SKM-1 (cell line): ENCODE results near the gene RILP.

Source experiments
- DNase-seq: peaks from one replicate; lab custom pipeline; 2025; ENCODE audit not compliant: unreplicated experiment; lab: John Stamatoyannopoulos, UW

The RILP gene

DNA sequence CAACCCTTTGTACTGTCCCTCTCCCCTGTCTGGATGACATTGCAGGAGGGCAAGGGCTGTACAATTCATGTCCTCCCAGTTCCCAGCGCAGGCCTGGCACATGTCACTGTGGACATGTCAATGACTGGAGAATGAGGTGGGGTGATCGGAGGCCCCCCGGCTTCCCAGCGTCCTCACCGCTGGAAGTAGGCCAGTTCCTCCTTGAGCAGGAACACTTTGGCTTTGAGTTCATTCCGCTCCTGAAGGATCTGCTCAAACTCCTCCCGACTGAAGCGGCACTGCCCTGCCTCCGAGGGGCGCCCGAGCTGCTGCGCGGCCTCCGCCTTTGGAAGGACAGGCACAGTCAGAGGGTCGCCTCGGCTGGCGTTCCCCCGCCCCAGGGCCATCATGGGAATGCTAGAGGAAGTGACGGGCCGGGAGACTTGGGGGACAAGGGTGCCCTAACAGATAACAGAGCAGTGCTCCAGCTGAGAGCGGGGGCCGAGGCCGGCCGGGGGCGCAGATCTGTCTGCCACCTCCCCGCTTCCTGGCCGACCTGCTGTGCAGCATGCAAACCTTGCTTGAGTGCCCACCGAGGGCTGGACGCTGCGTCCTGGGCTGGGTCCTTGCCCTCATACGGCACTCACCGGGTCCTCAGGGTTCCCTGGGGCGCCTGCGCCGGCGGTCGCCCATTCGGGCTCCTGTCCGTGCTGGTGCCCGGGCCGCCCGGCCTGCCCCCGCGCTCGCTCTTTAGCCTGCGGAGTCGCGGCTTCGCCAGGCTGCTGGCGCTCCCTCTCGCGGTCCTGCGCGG, 1.3 kb downstream of the RILP start:
- DNase-seq, result peak; percentile 38

DNA sequence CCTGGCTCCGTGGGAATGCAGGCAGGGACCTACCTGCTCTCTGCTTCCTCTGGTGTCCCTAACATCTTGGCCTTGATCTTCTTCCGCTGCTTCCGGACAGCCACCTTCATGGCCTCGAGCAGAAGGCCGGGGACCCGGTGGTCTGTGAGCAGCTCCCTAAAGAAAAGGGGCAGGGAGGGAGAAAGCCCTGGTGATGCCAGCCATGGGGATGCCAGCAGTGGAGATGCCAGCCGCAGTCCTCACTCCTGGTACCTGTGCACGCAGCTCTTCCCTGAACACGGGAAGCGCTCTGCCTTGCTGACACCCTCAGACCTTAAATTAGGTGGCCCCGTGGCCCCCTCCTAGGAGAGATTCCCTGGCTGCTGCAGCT, 1.9 kb downstream of the RILP start:
- no peak for DNase-seq

DNA sequence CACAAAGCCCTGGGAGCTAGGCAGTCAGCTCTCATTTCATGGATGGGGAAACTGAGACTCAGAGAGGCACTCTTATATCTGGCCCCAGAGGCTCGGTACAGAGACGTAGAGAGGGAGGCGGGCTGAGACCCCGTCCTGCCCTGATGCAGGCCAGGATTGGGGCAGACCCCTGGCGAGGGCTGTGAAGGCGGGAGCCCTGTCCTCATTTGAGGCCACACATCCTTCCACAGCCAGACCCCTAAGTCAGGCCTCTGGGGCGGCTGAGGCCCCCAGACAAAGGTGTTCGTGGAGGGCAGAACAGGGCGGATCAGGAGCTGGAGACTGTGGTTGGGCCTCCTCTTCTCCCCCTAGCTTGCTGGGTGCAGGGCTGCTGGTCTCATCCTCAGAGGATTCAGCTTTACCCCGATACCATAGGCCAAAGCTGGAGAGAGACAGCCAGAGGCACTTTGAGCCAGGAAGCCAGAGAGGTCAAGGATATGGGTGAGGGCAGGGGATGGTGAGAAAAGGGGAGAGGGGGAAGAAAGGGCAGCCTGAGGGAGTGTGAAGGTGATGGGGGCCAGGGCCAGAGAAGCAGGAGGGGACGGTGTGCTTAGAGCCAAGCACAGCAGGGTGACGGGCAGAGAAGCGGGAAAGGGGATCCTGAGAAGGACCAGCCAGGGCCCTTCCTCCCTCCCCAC, 3.3 kb downstream of the RILP start:
- no peak for DNase-seq

DNA sequence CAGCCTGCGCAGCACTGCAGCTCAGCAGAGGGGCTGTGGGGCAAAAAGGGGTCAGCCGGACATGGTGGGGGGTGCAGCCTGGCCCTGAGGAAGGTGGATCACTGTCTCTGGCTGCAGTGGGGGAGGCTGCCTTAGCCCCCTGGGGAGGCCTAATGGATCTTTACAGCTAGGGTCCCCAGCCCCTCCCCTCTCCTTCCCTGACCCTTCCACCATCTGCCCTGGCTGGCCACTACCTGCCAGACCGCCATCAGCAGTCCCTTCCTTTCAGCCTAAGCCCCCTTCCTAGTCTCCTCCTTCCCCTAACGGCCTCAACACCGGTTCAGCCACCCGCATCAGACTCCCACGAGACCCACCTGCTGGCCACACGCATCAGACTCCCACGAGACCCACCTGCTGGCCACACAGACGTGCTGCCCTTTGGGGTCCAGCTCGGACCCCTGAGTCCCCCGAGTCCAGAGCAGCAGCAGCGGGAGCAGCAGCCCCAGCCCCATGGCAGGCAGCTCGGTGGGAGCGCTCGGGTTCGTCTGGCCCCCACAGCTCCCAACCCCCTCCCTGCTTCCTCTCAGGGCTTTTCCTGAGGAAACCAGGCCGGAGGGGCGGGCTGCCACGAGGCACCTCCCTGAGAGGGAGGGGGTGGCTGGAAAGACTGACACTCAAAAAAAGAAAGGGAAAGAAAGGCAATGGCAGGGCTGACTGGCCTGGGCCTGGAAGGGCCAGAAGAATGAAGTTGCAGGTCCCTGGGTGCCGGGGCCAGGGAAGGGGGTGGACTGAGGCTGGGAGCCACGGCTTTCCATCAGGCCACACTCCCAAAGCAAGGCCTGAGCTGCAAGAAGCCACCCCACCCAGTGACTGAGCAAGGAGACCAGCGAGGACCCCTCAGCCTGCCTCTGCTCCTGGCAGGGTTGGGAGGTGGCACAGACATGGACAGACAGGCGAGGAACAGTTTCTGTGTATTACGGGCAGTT, 4.2 kb downstream of the RILP start, which contains the start of gene SCARF1:
SCARF1 (minus strand) TSS at position 526 of the 965 bp plus-strand sequence; CDS start at position 491, 35 bp downstream.
- no peak for DNase-seq

DNA sequence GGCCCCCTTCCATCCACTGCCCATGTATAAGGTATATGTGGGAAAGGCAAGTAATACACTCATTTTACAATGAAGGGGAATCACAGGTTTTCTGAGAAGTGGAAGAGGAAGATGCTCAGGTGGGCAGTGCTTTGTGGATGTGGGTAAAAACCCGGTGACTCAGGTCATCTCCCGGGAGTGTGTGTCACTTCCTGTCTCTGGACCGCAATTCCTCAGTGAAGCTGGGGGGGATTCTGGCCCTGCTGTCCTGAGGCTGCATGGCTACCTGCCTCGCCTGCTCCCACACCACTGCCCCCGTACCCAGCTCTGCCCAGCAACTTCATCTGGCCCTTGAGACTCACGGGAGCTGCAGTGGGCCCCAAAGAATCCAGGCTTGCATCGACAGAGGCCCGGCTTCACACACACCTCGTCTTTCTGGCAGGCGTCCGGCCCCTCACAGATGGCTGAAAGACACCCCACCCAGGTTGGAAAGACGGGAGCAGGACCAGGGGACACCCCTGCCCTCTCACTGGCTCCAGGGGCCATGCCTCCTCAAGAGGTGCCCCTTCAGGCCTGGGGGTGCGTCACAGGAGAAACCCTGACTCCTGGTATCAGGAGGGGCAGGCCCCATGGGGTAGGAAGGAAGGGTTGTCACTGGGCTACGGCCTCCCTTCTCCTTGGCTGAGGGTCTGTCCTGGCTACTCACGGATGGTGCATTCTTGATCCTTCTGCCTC, 5.0 kb downstream of the RILP start:
- DNase-seq, result no peak

DNA sequence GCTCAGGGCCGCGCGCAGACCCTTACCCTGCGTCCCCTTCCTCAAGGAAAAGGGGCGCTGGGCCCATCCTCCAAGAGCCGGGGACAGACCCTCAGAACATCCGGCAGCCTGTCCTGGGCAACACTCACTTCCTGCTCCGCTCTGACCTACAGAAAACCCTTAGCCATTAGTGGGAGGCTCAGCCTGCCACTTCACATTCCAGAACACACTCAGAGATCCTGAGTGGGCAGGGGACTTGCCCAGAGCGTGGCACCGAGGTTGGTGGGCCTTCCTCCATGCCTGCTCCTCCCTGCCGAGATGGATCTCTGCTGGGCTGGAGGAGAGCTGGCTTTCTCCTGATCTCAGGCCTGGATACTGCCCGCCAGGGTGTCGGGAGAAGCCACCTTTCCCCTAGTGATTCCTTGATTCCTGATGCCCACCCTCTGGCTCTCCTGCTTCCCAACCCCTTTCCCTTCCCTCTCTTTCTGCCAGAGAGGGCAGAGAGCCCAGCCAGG, 5.6 kb downstream of the RILP start:
- DNase-seq, result no peak

DNA sequence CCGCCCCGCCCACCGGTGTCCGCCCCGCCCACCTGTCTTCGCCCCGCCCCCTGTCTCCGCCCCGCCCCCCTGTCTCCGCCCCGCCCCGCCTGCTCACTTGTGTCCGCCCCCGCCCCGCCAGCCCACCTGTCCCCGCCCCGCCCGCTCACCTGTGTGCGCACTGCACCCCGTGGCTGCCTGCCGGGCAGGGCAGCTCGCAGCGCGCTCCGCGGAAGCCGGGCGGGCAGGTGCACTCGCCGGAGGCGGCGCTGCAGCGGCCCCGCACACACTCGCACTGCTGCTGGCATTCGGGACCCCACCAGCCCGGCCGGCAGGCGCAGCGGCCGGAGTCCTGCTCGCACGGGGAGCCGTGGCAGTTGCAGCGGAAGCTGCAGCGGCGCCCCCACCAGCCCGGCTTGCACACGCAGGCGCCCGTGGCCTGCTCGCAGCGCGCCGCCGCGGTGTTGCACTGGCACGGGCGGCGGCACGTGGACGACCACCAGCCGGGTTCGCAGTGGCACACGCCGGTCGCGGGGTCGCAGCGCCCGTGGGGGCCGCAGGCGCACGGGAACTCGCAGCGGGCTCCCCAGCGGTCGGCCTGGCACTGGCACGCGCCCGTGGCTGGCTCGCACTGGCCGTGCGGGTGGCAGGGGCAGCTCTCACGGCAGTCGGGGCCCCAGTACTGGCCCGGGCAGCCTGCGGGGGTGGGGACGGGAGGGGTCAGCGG, 6.2 kb downstream of the RILP start:
- no peak for DNase-seq

DNA sequence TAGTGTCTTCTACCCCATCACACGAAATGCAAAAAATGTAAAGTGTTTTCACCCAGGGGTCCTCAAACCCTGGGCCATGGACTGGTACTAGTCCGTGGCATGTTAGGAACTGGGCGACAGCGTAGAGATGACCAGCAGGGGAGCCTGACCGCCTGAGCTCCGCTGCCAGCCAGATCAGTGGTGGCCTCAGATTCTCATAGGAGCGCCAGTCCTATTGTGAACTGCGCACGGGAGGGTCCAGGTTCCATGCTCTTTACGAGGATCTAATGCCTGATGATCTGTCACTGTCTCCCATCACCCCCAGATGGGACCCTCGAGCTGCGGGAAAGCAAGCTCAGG, 8.6 kb downstream of the RILP start:
- no peak for DNase-seq

DNA sequence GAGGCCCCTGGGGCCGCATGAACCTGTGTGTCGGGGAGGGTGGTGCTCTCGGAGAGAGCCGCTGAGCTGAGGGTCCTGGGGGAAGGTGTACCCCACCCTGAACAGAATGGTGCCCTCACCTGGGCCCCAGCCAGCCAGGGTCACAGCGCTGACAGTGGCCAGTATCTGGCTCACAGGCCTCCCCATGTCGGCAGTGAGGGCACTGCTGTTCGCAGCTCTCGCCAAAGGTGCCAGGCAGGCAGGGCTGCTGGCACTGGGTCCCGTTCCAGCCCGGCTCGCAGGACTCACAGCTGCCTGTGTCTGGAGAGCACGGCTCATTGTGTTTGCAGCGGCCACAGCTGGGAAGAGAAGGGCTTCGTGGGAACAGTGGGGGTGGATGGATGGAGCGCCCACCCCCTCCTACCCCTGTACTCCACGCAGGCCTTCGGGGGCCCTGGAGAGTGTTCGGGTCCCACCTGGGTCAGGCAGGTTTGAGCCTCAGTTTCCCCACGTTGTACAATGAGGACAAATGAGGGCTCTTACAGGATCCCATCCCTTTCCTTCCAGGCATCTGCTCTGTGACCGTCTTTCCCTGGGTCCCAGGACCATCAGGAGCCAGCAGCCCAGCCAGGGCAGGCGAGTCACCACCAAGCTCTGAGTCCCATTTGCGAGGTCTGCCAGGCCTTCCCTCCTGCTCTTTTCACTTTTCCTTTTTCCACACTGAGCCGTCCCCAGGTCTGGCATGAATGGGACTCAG, 9.2 kb downstream of the RILP start:
- no peak for DNase-seq

DNA sequence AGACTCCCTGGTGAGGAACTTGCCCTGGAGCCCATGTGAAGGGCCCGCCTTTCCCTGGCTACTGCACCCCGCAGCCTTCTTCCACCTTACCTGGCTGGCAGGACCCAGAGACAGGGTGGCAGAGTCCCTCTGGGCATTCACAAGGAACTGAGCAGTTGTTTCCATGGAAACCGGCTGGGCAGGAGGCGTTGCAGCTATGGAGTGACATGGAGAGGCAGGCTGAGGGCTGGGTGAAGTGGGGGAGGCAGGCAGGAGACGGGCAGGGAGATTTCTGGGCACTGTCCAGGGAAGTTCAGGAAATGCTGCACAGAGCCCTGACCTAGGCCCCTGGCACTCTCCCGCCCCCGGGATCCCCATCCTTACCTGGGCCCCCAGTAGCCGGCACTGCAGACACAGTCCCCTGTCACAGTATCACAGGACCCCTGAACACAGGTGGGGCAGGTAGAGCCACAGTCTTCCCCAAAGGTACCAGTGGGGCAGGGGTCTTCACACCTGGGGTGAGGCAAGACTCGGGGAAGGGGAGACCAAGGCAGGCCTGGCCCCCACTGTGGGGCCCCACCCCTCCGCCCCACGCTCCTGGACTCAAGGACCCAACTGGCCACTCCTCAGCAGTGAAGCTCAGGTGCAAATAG, 10.0 kb downstream of the RILP start:
- no peak for DNase-seq

DNA sequence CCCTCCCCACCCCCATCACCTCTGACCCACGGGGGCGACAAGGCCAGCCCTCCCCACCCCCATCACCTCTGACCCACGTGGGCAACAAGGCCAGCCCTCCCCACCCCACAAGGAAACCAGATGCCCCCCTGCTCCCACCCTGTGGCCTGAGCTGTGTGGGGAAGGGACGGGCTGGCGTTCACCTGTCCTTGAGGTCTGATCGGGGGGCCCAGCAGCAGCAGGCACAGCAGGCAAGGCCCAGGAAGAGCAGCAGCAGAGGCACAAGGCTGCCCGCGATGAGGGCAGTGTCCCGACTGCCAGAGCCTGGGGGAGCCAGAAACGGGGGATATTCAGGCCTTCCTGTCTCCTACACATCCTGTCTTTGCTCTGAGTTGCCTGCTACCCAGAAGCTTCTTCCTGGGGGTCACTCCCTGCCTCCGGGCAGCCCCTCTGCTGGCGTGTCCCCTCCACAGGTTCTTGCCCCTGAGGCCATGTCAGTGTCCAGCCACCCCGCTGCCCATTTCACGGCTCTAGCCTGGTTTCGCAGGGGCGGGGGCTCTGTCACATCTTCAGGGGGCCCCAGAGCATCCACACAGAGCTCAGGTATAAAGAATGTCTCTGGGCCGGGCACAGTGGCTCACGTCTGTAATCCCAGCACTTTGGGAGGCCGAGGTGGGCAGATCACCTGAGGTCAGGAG, 10.9 kb downstream of the RILP start:
- no peak for DNase-seq

DNA sequence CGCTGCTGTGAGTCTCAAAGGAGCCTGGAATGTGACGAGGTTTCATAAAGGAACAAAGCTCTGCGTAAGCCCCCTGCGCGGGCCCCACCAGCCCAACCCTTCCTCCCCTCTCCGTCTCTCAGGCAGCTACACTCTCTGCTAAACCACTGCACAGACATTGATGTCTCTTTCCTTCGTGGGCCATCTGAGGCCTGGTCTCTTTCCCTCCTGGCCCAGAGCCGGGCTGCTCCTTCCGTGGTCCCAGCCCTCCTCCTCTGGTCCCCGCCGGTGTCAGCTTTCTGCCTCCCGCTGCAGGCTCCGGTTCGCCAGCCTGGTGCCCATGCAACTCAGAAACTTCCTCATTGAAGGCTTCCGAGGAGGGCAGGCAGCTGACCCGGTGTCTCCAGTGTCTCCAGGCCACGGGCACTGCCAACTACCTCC, 11.5 kb downstream of the RILP start:
- no peak for DNase-seq

DNA sequence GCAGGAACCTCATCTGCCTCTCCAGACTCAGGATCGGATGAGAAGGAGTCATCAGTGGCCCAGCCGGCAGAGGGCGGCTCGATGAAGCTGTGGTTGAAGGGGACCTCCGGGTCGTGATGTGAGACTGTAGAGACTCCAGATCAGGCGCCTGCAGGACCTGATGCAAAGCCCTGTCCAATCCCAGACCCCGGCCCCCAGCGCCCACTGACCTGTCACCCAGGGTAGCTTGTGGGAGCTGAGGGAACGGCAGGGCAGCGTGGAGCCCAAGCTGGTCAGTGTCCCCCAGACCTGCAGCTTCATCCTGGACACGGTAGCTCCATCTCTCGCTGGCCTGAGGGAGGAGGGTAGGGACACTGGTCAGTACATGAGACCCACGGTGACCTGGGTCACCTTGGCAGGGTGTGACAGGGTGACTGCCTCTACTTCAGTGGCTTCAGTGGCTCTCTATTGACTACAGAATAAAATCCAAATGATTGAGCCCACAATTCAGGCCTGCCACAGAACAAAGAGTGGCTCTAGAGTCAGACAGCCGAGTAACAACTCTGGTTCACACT, 12.9 kb downstream of the RILP start:
- no peak for DNase-seq

DNA sequence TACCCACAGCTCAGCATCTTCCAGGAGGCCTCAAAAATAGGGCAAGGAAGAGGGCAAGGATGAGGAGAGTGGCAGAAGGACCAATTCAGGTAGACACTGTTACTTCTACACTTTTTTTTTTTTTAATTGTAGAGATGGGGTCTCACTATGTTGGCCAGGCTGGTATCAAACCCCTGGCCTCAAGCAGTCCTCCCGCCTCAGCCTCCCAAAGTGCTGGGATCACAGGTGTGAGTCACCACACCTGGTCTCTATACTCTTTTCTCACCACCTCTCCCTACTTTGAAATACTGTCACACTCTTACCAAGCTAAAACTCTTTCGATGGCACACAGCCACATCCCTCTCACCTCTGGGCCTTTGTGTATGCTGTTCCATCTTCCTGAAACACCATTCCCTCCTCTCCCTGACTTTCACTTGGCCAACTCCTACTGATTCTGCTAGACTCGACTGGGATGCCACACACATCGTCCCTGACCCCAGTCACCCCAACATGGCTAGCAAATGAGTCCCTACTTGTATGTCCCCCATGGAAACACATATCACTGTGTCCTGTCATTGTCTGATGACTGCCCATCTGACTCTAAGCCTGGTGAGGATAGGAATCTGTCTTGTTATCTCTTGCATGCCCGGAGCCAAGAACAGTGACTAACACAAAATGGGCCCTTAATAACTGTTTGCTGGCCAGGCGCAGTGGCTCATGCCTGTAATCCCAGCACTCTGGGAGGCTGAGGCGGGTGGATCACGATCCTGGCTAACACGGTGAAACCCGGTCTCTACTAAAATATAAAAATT, 13.8 kb downstream of the RILP start:
- DNase-seq, result no peak

DNA sequence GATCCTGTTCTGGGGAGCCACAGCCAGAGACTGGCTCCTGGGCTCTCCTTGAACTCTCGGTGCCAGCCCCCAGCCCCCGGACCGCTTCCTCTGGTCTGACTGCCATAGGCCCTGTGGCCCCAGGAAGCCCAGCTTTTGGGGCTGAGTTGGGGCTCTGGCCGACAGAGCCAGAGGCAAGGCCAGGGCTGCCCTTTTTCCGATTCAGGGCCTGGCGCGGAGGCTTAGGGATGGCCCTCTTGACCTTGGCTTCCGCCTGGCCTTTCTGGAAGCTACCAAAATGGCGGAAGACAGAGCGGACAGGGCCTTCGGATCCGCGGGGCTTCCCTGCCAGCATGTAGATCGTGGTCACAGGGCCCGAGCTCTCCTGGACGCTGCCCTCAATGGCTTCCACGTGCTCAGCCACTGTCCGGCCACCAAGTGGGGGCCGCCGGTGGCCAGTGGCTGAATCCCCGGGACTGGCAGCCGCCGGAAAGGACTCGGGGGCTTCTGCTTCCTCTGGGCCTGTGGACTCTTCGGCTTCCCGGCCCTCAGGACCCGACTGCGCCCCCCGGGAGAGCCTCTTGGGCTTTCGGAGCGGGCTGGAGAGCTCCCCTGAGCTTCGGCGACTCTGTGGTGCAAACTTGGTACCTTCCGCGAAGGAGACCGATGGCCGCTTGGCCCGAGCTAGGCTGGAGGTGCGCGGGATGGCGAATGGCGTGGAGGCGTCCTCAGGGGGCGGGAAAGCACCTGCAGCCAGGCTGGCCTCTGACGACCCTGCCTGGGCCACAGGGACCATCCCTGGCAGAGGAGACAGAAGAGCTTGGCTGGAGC, 14.6 kb downstream of the RILP start:
- DNase-seq, result no peak

DNA sequence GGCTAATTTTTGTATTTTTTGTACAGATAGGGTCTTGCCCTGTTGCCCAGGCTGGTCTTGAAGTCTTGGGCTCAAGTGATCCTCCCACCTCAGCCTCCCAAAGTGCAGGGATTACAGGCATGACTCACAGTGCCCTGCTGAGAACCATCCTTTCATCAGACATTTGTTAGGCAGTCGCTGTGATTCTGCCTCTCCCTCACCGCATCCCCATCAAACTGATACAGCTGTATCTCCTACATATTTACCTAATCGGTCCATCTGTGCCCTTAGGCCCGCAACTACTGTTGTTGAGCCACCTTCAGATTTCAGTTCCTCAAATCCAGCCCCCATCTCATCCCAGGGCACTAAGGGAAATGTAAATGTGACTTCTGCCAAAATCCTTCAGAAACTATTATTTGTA, 19.0 kb downstream of the RILP start:
- no peak for DNase-seq
